HuH-7.5 (cell line): ENCODE measurements around the gene SLC35F1.

Source experiments
- DNase-seq: peaks from one replicate; pipeline ENCODE4 v3.0.0; 2011; ENCODE audit warnings: low spot score

SLC35F1 gene

DNA sequence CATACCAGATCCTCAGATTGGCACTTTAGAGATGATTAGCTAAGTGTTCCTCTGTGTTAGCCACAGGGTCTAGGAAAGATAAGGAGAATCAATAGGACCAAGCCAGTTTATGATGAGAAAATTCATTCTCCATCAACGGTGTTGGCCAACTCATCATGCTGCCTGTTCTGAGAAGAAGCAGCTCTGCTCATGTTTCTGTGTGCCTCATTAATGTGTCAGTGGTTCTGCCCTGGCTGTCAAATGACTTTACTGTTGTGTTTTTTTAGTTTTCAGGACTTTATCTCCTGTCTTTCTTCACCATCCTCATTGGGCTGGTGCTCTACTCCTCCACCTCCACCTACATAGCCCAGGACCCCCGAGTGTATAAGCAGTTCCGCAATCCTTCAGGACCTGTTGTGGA is 406.7 kb downstream of the SLC35F1 start:
- DNase-seq: no peak

DNA sequence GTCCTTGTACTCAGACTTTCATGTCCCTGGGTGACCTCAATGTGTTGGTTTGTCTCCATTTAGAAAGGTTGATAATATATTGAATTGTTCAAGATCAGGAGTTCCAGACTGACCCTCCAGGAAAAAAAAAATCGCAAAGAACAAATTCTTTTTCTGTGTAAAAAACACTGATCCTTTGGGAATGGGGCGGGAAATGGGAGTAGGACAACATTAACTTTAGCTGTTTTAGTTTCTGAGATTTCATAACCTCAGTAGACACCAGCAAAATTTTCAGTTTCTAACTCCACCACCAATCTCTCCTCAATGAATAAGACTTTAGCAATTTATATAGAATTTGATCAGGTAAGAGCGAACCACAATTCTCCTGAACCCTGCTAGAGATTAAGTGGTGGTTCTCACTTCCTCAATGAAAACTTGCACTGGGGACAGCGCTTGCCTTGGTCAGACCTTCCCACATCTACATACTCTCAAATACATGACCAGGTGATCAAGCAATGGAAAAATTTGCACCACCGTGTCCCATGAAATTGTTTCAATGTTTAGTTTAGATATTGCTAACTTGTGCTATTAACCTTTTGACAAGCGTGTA is 409.8 kb downstream of the SLC35F1 start:
- no peak for DNase-seq

DNA sequence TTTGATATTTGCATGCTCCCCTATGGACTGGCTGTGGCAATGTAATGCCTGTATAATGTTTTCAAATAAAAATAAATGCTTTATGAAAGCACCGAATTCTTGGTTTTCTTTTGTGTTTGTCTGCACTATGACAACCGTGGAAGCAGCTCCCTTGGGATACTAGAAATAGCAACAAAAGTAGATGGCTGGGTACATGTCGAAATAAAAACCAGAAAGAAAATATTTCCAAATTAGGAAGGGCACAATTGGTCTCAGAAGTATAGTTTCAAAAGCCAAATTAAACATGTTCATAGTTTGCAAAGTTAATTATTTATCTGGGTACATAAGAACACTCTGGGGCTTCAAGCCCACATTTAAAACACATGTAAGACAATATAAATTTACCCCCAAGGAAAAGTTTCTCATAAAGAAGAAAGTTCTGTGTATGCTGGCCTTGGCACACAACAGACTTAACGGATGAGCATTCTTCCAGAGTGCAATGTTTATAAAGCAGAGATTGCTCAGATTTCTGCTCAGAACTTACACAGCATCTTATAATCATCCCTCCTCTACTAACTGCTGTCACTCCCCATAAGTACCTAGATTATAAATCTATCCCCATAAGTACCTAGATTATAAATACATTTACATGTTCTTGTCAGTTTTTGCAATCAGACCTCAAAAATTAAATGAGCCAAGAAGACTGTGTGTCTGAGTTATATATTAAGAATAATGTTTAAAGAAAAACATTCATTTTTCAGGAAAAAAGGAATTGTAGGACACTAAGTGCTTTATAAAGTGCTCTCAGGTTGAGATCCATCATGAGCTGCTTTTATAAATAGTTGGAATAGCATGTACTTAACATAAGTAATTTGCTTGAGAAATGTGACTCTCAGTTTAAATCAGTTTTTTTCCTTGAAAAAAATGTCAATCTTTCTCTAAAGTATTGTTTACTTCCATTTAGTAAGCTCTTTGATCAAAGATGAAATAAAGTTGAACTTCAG is 410.8 kb downstream of the SLC35F1 start:
- no peak for DNase-seq

DNA sequence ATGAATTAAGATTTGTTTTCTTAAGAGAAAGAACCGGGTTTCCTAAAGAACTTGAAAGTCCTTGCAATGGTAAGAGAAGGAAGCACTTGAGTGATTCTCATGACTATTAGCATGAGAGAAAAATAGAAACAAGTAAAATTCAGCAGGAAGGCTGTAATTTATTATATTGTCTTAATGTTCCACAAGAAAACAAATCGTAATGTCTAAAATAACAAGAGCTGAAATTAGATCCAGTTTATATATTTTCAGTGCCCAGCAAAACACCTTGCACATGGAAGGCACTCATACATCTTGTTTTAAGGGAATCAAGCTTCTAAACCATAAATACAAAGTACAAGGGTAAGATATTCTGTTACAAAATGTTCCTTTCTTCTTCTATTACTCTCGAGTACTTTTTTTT is 411.6 kb downstream of the SLC35F1 start:
- no peak for DNase-seq

DNA sequence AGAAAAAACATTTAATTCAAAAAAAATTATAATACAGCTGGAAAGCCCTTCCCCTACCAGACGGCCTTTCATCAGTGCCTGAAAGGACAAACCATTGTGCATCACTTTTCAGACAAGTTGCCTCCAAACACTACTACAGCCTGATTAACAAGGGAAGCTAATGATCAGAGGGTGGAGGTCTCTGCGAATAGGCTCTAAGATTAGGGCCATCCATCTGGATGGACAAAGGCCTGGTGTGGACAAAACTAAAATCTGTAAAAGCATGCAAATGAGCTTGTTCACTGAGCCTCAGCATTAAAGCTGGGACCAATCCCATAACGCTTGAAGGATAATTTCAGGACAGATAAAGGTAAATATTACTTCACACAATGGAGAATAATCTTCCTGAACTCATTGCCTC is 412.4 kb downstream of the SLC35F1 start:
- DNase-seq: no peak

DNA sequence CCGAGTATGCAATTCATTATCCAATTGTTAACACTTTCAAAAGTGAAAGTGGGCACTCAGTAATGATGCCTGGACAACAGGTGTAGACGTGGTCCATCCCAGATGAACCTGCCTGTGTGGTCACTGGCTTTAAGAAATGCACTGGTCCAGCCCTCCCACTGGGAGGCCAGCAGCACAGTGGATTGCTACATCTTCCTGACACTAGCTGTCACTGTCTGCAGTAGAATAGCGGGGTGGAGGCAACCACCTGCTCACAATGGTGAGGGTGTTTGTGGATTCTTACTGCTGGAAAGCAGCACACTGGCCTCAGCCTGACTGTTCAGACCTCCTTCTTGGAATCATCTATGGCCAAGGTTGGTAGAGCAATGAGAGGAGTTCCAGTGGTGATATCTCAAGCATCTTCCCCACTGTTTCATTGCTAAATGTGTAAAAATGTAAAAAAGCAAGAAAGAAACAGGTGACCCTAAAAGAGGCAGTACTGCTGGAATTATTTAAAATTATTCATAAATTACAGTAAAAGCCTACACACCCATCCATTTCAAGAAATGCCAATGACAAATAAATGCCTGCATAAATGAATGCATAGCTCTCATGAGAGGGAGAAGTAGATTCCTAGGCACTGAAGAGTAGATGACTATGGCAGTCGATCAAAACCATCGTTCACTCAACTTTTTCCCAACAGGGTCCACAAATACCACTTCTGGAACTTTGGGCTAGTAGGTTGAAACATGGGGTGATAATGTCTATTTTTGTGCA is 413.0 kb downstream of the SLC35F1 start:
- DNase-seq: no peak

DNA sequence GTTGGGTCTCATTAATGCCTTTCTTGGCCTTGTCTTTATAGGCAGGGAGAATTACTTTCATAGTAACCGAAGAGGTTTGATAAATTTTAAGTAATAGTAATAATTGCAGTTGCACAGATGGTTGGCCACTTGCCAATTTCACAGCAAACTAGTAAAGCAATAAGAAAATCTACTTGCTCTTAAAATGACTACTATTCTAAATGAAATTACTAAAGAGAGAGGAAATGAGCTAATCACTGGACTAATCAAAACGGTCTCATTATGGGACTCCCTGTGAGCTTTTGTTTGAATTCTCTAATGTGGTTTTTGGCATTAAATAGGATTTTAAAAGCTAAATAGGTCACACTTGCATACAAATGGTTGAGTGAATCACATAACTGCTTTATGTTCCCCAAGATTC is 413.6 kb downstream of the SLC35F1 start:
- no peak for DNase-seq

DNA sequence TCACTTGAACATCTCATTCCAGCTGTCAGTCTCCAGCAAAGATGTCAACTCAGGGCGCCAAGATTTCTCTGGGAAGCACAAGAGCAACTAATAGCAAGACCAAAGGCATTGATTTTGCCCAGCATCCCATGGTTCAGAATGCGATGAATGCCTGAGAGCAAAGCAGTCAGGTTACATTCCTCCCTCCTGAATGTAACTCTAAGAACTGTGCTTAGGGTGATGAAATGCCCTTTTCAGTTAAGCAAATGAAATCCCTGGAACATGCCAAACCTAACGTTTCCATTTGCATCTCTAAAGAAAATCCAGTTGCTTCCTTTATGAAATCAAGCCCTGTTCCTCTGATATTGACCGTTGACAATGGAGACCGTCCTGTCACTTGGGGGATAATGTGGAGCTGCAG is 417.1 kb downstream of the SLC35F1 start:
- no peak for DNase-seq

DNA sequence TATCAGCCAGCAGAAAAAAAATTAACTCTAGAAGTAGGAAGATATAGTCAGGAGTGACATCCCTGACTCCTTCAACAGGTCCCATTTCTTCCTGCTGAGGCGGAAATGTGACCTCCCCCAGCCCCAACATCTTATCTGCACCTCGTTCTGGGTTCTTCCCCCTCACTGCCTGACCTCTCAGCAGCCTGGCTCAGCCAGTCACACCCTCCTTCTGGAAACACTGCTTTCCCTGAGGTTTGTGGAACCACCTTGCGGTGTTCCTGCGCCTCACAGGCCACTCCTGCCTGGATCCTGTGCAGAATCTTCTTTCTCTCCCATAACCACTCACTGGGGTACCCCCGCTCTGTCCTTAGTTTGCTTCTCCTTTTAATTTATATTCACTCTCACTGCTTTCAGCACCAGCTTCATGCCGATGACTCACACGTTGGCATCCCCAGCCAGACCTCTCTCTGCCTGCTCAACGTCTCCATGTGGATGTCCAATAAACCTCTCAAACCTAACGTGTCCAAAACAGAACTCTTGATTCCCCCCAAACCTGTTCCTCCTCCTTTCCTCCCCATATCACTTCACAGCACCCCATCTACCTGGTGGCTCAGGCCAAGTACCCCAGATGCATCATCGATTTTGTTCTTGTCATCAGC is 418.3 kb downstream of the SLC35F1 start:
- no peak for DNase-seq

DNA sequence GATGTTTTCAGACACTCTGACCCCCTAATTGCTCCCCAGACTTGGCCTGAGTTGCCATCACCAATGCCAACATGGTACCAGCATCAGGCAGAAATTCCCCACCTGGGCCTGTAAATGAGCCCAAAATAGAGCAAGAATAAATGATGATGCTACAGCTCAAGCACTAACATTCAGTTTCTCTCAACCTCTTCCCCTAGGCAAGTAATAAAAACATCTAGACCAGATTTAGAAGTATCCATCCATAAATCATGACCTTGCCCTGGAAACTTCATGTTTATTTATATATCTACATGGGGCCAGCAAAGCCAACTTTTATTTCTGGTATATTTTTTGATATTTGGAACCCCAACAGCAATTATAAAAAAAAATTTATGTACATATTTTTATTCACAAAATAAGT is 419.6 kb downstream of the SLC35F1 start:
- no peak for DNase-seq

DNA sequence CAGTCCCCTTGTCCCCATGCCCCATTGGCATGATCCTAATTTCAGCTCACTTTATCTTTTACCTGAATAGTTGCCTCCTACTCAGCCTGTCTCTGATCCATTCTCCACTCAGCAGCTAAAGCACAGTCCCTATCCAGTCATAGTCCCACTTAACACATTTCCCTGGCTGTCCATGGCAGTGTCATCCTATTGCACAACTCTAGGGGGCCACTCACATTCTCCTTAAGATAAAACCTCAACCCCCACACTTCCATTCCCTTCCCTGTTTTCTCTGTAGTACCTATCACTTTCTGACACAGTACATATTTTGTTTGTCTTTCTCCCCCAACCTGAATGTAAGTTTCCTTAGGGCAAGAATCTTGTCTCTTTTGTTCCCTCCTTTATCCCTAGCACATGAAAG is 420.2 kb downstream of the SLC35F1 start:
- DNase-seq: no peak

DNA sequence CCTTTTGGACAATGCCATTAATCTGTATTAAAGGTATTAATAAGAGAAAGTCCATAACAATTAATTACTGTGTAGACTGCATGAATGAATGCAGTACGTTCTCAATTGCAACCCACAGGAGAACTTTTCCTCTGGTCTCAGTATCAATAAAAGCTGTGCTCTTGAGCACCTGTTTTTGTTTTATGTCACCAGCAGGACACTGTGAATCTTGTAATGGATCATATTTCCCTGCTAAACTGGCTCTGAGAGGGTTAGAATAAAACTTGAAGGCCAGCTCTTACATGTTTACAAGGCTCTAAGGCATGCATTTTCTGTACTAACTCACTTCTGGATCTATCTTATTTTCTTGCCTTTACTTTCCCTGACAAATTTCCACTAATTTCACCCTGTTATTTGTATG is 426.7 kb downstream of the SLC35F1 start:
- no peak for DNase-seq

DNA sequence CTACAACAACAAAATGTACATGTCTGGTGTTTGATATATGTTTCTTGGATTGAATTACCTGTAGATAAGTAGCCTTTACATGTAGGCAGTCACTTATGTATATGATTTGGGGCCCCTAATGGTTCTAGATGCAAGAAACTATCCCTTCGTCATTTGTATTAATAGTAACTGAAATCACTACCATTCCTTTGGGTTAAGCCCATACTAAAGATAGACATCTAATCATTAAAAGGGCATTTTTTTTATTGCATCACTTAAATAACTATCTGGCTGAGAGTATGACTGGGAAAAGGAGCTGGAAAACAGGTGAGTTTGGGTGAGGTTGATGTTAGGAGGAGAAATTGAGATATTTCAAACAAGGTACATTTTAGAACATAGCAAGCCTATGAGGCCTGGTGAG is 427.6 kb downstream of the SLC35F1 start:
- no peak for DNase-seq

DNA sequence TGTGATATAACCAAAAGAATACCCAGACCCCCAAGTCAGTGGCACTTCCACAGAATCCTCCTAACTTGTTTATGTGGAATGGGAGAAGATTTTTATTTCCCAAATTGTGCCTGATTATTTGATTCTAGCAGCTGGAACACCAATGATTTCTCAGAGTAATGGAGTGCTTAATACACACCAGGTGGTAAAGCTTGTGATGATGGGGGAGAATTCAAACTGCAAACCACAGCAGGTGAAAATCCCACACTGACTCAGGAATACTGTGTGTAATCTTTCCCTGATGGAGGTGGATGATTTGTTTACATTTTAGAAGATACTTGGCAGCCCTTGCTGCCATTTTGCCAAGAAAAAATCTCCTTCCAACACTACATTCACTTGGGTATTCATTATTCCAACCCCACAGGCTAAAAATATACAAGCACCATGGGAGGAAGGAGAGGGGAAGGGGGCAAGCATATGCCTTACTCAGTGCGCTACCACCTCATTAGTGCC is 428.3 kb downstream of the SLC35F1 start:
- DNase-seq: no peak

DNA sequence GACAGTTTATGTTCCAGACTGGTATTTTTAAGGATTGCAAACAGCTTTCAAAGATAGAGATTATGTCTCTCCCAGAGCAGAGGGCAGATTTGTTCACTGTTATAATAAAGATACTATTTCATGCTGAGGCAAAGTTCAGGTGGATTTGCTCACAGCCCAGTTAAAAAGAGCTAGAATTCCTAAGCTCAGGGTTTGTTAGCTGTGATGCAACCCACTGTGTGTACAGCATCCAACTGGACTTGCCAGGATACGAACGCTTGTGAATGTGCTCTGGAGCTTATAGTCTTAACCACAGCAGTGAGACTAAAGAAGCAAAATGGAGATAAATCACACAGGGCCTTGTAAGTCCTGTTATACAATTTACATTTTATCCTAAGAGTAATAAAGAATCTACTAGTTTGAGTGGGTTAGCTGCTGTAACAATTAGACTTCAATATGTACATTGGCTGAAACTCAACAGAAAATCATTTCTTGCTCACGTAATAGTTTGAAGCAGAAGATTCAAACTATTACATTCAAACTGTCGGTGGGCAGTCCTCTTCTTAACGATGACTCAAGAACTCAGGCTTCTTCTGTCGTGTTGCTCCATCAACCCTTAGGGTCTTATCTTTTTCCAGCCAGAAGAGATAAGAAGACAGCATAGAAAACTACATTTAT is 437.1 kb downstream of the SLC35F1 start:
- no peak for DNase-seq

DNA sequence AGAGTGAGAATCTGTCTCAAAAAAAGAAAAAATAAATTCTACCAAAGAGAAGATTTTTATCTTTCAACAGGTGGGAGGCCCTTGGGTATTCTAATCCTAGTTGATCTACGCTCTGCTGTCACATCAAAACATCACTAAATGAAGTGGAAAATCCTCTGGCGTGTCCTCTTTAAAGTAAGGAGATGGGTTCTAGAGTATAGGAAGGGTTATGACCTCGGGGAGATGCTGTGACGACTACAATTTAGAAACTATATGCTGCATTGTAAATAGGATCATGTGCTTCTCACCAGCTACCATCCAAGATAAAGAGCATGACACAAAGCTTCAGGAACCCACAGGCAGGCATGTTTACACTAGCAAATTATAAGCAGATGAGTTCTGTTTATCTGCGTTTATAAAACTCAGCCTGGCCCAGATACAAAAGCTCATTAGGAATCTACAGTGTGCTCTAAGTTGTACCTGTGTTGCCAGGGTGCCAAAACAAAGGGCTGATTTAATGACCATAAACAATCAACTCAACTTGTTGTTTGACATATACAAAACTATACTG is 443.9 kb downstream of the SLC35F1 start:
- no peak for DNase-seq

DNA sequence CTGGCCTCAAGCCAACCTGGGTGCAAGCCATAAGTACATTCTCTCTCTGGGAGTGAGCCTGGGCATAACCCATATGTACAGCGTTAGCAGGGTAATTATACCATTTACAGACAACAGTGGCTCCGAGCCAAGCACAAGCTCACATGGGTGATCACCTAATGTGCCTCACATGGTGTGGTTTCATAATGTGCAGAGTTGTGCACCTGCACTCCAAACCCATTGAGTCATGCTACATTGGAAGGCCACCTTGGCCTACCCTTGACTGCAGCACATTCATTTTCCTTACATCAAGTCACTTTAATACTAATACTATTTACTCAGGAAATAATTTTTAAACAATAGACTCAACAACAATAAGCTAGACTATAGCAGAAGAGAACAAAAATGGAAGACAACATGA is 446.5 kb downstream of the SLC35F1 start:
- no peak for DNase-seq

DNA sequence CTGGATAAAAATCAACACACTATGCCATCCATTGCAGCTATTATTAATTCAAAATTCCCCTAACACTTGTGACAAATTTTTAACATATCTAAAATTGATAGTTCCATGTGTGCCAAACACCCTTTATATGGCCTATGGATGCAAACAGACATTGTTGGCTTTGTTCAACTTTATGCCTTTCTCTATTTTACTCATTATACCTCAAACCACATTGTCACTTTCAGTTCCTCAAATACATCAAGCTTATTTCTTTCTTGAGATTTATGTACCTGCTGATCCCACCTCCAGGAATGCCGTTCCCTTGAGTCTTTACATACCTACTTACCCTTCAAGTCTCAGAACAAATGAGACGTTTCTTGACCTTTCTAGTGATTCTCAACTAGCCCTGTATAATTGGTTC is 447.6 kb downstream of the SLC35F1 start:
- DNase-seq: no peak

DNA sequence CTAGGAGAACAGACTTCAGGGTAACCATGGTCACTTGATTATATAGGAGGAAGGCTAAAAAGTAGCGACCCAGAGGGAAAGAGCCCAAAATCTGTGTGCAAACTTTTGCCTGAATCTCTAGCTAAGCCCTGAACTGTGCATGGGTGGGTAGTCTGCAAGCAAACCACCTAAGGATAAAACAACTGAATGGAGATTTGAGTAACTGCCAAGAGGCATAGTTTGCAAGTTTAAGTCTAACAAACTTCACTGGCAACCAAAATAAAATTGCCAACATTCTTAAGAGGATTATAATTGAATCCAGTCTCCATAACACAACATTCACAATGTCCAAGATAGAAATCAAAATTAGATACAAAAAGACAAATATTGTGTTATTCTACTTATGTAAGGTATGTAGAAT is 449.0 kb downstream of the SLC35F1 start:
- DNase-seq: no peak

DNA sequence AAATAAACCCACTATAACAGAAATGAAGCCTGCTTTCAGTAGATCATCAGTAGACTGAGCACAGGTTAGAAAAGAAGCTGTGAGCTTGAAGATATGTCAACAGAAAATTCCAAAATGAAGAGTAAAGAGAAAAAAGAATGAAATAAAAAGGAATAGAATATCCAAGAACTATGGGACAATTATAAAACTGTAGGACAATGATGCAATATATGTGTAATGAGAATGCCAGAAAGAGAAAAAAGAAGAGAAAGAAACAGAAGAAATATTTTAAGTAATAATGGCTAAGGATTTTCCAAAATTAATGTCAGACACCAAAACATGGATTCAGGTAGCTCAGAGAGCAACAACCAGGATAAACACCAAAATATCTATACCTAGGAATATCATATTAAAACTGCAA is 449.6 kb downstream of the SLC35F1 start:
- DNase-seq: no peak
